Suprapubic skin (tissue), 4 donors: ENCODE data around the gene FGD5.

Source experiments
- CTCF ChIP-seq, 2 donors: fragments of 200-600 bp in 1 of 2; fragments of 450-650 bp in 1 of 2; sonication (generic) in 1 of 2; IDR thresholded peaks; one replicate each; pipeline ENCODE4 v1.5.1; 2016 to 2019; ENCODE audit warnings: antibody characterized with exemption in 2 of 2, mild to moderate bottlenecking in 1 of 2, moderate library complexity in 1 of 2
- POLR2A ChIP-seq, 2 donors: fragments of 450-650 bp; IDR thresholded peaks; one replicate each; pipeline ENCODE4 v1.6.1; 2017; ENCODE audit warnings: antibody characterized with exemption in 2 of 2, mild to moderate bottlenecking in 2 of 2, moderate library complexity in 2 of 2
- POLR2AphosphoS5 ChIP-seq, 3 donors: sonication (generic); formaldehyde crosslinking; IDR thresholded peaks; one replicate each; pipeline ENCODE4 v1.6.1; 2017; ENCODE audit warnings: antibody characterized with exemption in 3 of 3

DNA sequence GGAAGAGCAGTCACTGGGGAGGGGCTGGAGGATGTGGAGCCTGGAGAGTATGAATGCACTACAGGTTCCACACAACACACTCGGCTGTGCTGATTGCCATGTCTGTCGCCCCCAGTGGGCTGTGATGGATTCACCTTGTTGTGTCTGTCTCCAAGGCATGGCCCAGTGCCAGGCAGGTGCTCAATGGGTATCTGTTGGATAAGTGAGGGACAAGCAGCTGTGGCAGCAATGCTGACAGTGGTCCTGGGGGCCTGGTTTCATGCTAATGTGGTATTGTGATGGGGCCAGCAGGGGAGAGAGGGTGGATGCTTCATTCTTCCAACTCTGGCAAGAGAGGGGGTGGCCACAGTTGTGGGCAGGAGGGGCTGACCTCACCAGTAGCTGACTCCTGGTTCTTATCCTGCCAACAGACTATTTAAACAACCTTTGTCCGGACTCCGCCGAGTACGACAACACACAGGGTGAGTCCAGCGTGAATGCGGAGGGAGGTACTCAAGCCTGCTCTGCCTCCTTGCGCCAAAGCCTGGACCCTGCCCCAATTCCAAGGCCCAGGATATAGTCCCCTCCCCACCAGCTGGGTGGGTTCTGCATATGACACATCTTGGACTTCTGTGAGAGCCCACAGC is 81.3 kb downstream of the FGD5 start:
- TF ChIP-seq CTCF (IDR thresholded peaks at IDR 0.05) = no peak
- no peak for TF ChIP-seq POLR2AphosphoS5 (IDR thresholded peaks at IDR 0.05)
- no peak for TF ChIP-seq POLR2A (IDR thresholded peaks at IDR 0.05)
